HCT116 (cell line): ENCODE measurements around the gene TMEM100. TPM values are rescaled to one million over a fixed set of nuclear protein-coding genes. Genes with fewer than 3 reads are reported as not detected.

ENCODE experiments used
- ATAC-seq: fragments of 200-7000 bp; cut with Tn5 transposase; 2 replicates; pipeline ENCODE4 v1.9.1; 2020; ENCODE audit warnings: mild to moderate bottlenecking, moderate library complexity
- BruUV-seq: library from RNA; stranded (reverse); fragments of 400-500 nt; replicated peaks from 2 replicates; lab custom pipeline; 2021; lab: Mats Ljungman, UMichigan
- CTCF ChIA-PET: fragments of 300-600 bp; sonication (Branson Sonifier 250); formaldehyde crosslinking; loops from one replicate; lab custom pipeline; 2021; ENCODE audit warnings: antibody characterized with exemption; lab: Charles Lee
- POLR2A ChIA-PET: fragments of 300-600, 350-600 bp; sonication (Branson Sonifier 250); formaldehyde crosslinking; loops from one replicate; lab custom pipeline; 2021; ENCODE audit warnings: antibody characterized with exemption; lab: Charles Lee
- RAD21 ChIA-PET, 2 experiments: fragments of 300-600 bp; sonication (Branson Sonifier 250); formaldehyde crosslinking; loops; one replicate each; lab custom pipeline; 2023; ENCODE audit warnings: low total read pairs in 2 of 2; ENCODE audit not compliant: uncharacterized antibody in 2 of 2, unreplicated experiment in 2 of 2, low non-redundant PET in 1 of 2; lab: Charles Lee
- DNase-seq: peaks from one replicate; pipeline ENCODE4 v3.0.0-alpha.2; 2010; ENCODE audit warnings: low read depth, low spot score
- H2AFZ ChIP-seq: fragments of 200-600 bp; shearing (Covaris generic), sonication (generic); 2 replicates; pipeline ENCODE4 v1.6.1; 2017; ENCODE audit warnings: low read depth, mixed run types, mixed read lengths, antibody characterized with exemption, low read length; ENCODE audit not compliant: poor library complexity, severe bottlenecking
- H3K27ac ChIP-seq: 2 replicates; pipeline ENCODE4 v1.5.1; 2012; ENCODE audit warnings: low read depth, low read length
- H3K27me3 ChIP-seq: fragments of 200-600 bp; sonication (generic); 2 replicates; pipeline ENCODE4 v1.6.1; 2016; ENCODE audit warnings: mixed run types, low read length, mixed read lengths; ENCODE audit not compliant: insufficient read depth
- H3K36me3 ChIP-seq, 2 experiments: fragments of 200-500 bp in 1 of 2; fragments of 200-600 bp in 1 of 2; sonication (Bioruptor generic) in 1 of 2; sonication (generic) in 1 of 2; 2 replicates each; pipeline versions ENCODE4 v1.5.1 to v1.6.1; 2014 to 2016; ENCODE audit warnings: low read length in 2 of 2, inconsistent platforms in 1 of 2, mixed read lengths in 1 of 2, mixed run types in 1 of 2; ENCODE audit not compliant: insufficient read depth in 2 of 2, control insufficient read depth in 1 of 2
- H3K4me1 ChIP-seq, 2 experiments: fragments of 200-600 bp in 1 of 2; sonication (generic) in 1 of 2; 2 replicates each; pipeline versions ENCODE4 v1.5.1 to v1.6.1; 2012 to 2017; ENCODE audit warnings: low read length in 2 of 2, inconsistent platforms in 1 of 2, mild to moderate bottlenecking in 1 of 2, mixed read lengths in 1 of 2, mixed run types in 1 of 2, moderate library complexity in 1 of 2; ENCODE audit not compliant: insufficient read depth in 2 of 2, control insufficient read depth in 1 of 2
- H3K4me2 ChIP-seq: fragments of 200-600 bp; sonication (generic); 2 replicates; pipeline ENCODE4 v1.6.1; 2017; ENCODE audit warnings: mixed run types, low read length, mixed read lengths
- H3K4me3 ChIP-seq, 2 experiments: fragments of 200-600 bp in 1 of 2; sonication (generic) in 1 of 2; replicated peaks in 1 of 2; 2 replicates each; pipeline ENCODE4 v1.5.1; 2011 to 2016; ENCODE audit warnings: low read length in 2 of 2, control low read depth in 1 of 2, low read depth in 1 of 2, mild to moderate bottlenecking in 1 of 2, mixed read lengths in 1 of 2, mixed run types in 1 of 2
- H3K79me2 ChIP-seq: fragments of 200-600 bp; sonication (generic); 2 replicates; pipeline ENCODE4 v1.6.1; 2017; ENCODE audit warnings: mild to moderate bottlenecking, mixed run types, low read length, moderate library complexity, mixed read lengths; ENCODE audit not compliant: insufficient read depth
- H3K9ac ChIP-seq: fragments of 200-600 bp; sonication (generic); 2 replicates; pipeline ENCODE4 v1.6.1; 2016; ENCODE audit warnings: low read length, mixed read lengths
- H3K9me2 ChIP-seq: fragments of 200-600 bp; sonication (generic), shearing (Covaris generic); 2 replicates; pipeline ENCODE4 v1.6.1; 2017; ENCODE audit warnings: mixed run types, mild to moderate bottlenecking, moderate library complexity; ENCODE audit not compliant: insufficient read depth
- H3K9me3 ChIP-seq, 2 experiments: fragments of 200-500 bp in 1 of 2; fragments of 200-600 bp in 1 of 2; sonication (Bioruptor generic) in 1 of 2; sonication (generic) in 1 of 2; 2 replicates each; pipeline ENCODE4 v1.6.1; 2014 to 2017; ENCODE audit warnings: low read length in 2 of 2, mixed read lengths in 2 of 2, inconsistent platforms in 1 of 2, low read depth in 1 of 2, mild to moderate bottlenecking in 1 of 2, mixed run types in 1 of 2, moderate library complexity in 1 of 2; ENCODE audit not compliant: control insufficient read depth in 1 of 2, insufficient read depth in 1 of 2
- H4K20me1 ChIP-seq: fragments of 200-600 bp; sonication (generic), shearing (Covaris generic); 2 replicates; pipeline ENCODE4 v1.6.1; 2017; ENCODE audit warnings: mixed run types, mild to moderate bottlenecking, moderate library complexity; ENCODE audit not compliant: insufficient read depth
- CEBPB ChIP-seq: IDR thresholded peaks from 2 replicates; pipeline ENCODE4 v1.6.1; 2012; ENCODE audit warnings: low read depth
- EGR1 ChIP-seq: IDR thresholded peaks from 2 replicates; pipeline ENCODE4 v1.6.1; 2012; ENCODE audit warnings: low read depth
- ELF1 ChIP-seq: IDR thresholded peaks from 2 replicates; pipeline ENCODE4 v1.6.1; 2012; ENCODE audit warnings: low read depth, borderline replicate concordance
- EZH2phosphoT487 ChIP-seq: fragments of 200-600 bp; IDR thresholded peaks from 2 replicates; pipeline ENCODE4 v1.6.1; 2018; ENCODE audit warnings: antibody characterized with exemption, borderline replicate concordance
- POLR2AphosphoS5 ChIP-seq: IDR thresholded peaks from 2 replicates; pipeline ENCODE4 v1.6.1; 2011; ENCODE audit warnings: mild to moderate bottlenecking, low read depth, low read length, moderate library complexity
- RAD21 ChIP-seq: IDR thresholded peaks from 2 replicates; pipeline ENCODE4 v1.6.1; 2012; ENCODE audit warnings: low read depth, mild to moderate bottlenecking
- SIN3A ChIP-seq: IDR thresholded peaks from 2 replicates; pipeline ENCODE4 v1.6.1; 2012; ENCODE audit warnings: low read depth
- SP1 ChIP-seq: IDR thresholded peaks from 2 replicates; pipeline ENCODE4 v1.6.1; 2012; ENCODE audit warnings: low read depth
- TCF7L2 ChIP-seq: IDR thresholded peaks from 2 replicates; pipeline ENCODE4 v1.7.0; 2011; ENCODE audit warnings: borderline replicate concordance, inconsistent platforms; ENCODE audit not compliant: insufficient read depth, insufficient read length; ENCODE audit errors: extremely low read depth
- YY1 ChIP-seq: IDR thresholded peaks from 2 replicates; pipeline ENCODE4 v1.6.1; 2011; ENCODE audit warnings: low read length, low read depth, moderate library complexity, mild to moderate bottlenecking; ENCODE audit not compliant: insufficient replicate concordance; ENCODE audit errors: extremely low read depth
- ZFX ChIP-seq: fragments of 450-650 bp; IDR thresholded peaks from 2 replicates; pipeline ENCODE4 v1.6.1; 2017
- intact Hi-C: fragments of 100-400 bp; cut with micrococcal nuclease; formaldehyde crosslinking; loops from 2 replicates; pipeline ENCODE4 v1.10.0; 2022
- total RNA-seq: library from RNA; stranded (reverse); gene quantifications from one replicate; pipeline ENCODE4 v1.2.1, GENCODE V29; 2021; ENCODE audit not compliant: unreplicated experiment
- TF ChIP-seq, protein P1 (sequence below): IDR thresholded peaks from 2 replicates; pipeline ENCODE4 v1.6.1; 2012
- TF ChIP-seq, protein P2 (sequence below): IDR thresholded peaks from 2 replicates; pipeline ENCODE4 v1.6.1; 2012
- TF ChIP-seq, protein P3 (sequence below), 3 experiments: fragments of 200-600 bp in 1 of 3; sonication (generic) in 1 of 3; IDR thresholded peaks in 2 of 3; conservative IDR thresholded peaks in 1 of 3; 2 replicates each; pipeline ENCODE4 v1.5.1; 2012 to 2017; ENCODE audit warnings: low read depth in 2 of 3, low read length in 2 of 3, antibody characterized with exemption in 1 of 3, borderline replicate concordance in 1 of 3, control low read depth in 1 of 3, mild to moderate bottlenecking in 1 of 3, mixed read lengths in 1 of 3, mixed run types in 1 of 3, moderate library complexity in 1 of 3; ENCODE audit not compliant: insufficient read depth in 1 of 3
- TF ChIP-seq, protein P4 (sequence below): IDR thresholded peaks from 2 replicates; pipeline ENCODE4 v1.6.1; 2012; ENCODE audit warnings: low read depth

Gene TMEM100
- total RNA-seq, 1 experiment from 2014 or later, result not detected

DNA sequence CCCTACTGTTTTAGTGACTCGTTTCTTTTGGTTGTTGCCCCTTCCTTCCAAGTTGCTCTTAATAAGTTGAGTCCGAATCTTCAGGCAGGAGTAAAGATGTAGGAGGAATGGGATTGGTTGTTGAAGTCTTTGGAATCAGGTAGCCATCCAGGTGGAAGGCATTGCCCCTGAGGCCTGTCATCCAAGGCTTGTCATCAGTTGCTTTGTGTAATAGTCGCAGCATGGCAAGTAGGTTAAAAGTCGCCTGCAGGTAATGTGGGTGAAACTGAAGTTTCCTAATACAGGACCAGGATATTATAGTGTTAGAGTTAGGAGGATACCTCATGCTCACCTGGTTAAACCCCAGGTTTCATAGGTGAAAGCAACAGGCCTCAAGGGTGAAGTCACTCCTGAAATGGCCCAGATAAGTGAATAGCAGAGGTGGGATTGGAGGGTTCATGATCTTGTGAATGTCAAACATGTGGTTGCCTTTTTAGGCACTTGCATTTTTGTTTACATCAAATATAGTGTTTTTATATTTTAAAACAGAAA lies 29.1 kb upstream of the TMEM100 start (continued):
- TF ChIP-seq CEBPB, result no peak
- TF ChIP-seq, protein P1, sequence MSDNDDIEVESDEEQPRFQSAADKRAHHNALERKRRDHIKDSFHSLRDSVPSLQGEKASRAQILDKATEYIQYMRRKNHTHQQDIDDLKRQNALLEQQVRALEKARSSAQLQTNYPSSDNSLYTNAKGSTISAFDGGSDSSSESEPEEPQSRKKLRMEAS, result no peak
- TF ChIP-seq, all 23 proteins: peak for 0

DNA sequence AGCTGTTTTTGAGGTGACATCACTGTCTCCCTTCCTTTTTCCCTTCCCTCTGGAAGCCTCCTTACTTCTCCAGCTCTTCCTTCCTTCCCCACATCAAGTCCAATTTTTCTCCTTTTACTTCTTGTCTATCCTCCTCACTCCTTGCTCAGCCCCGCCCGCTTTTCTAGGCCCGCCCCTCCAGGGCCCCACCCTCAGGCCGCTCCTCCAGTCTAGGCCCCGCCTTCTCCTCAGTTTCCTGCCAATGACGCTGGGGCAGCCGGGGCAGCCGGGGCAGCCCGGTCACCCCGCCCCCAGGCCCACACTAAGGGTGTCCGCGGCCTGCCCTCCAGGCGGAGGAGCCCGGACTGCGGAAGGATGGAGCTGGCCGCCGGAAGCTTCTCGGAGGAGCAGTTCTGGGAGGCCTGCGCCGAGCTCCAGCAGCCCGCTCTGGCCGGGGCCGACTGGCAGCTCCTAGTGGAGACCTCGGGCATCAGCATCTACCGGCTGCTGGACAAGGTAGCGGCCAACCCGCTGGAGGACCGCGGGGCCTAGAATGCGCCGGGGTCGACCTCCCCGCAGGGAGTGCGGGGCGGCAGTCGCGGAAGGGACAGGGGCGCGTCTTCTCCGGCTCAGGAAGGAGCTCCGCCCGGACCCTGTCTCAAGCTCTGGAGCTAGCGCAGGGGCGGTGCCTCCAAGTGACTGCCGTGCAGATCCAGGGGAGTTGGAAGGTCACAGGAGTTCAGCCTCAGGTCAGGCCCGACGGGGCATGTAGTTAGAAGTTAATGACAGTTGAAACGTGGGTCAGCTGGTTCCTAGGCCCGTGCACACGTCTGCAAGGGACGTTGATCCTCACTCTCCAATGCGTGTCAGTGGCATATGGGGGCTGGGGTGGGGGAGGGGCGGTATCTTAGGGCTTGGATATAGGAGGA lies 28.3 kb upstream of the TMEM100 start, which contains the start of gene PCTP:
Gene PCTP, plus strand, starts transcription at position 302 of the 908 bp plus-strand sequence. Its CDS starts 53 bp downstream, at position 355.
- intact Hi-C loops, result loop anchor here (2.0 to 10.0 kb wide), 3 partner anchors 28 to 1034 kb away; partner anchors contain the start of genes MMD and TMEM100
- peak; percentile 98 for ATAC-seq
- H3K4me2 ChIP-seq, result peak within 1 kb of the TSS; percentile 93
- peaks cover 6% of the 10 kb centered on the region; the same call in 1 of the 2 replicates for H3K79me2 ChIP-seq
- H3K9me2 ChIP-seq, result no peaks in the 10 kb centered on the region
- no peaks in the 10 kb centered on the region for H3K27me3 ChIP-seq
- no peaks in the 10 kb centered on the region for H3K9me3 ChIP-seq
- H3K36me3 ChIP-seq, result no peaks in the 10 kb centered on the region
- ChIA-PET RAD21 (interaction anchor here (0.5 to 0.8 kb wide), 3 partner anchors 11 to 13 kb away, joined by 3 to 7 read pairs (median 5); no protein-coding TSS in a partner anchor), POLR2A (interaction anchor here (0.8 to 1.5 kb wide), 6 partner anchors 9 to 16 kb away, joined by 3 to 21 read pairs (median 5); no protein-coding TSS in a partner anchor), CTCF (interaction anchor here (0.8 to 1.6 kb wide), 9 partner anchors 9 to 225 kb away, joined by 3 to 20 read pairs (median 6); partner anchors contain the start of gene TMEM100)
- peak; percentile 88 for TF ChIP-seq POLR2AphosphoS5
- peak; percentile 70 for TF ChIP-seq YY1
- TF ChIP-seq ELF1, result peak; percentile 52
- no peak for TF ChIP-seq EZH2phosphoT487
- TF ChIP-seq, protein P2, sequence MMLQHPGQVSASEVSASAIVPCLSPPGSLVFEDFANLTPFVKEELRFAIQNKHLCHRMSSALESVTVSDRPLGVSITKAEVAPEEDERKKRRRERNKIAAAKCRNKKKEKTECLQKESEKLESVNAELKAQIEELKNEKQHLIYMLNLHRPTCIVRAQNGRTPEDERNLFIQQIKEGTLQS, result no peak
- peak; percentile 40; the same call in 1 of the 2 replicates for TF ChIP-seq EGR1
- TF ChIP-seq, protein P1, result 0 out of 2 replicates have a peak, but pooled peaks have one; percentile 24
- no peak for TF ChIP-seq CEBPB
- TF ChIP-seq, protein P3, sequence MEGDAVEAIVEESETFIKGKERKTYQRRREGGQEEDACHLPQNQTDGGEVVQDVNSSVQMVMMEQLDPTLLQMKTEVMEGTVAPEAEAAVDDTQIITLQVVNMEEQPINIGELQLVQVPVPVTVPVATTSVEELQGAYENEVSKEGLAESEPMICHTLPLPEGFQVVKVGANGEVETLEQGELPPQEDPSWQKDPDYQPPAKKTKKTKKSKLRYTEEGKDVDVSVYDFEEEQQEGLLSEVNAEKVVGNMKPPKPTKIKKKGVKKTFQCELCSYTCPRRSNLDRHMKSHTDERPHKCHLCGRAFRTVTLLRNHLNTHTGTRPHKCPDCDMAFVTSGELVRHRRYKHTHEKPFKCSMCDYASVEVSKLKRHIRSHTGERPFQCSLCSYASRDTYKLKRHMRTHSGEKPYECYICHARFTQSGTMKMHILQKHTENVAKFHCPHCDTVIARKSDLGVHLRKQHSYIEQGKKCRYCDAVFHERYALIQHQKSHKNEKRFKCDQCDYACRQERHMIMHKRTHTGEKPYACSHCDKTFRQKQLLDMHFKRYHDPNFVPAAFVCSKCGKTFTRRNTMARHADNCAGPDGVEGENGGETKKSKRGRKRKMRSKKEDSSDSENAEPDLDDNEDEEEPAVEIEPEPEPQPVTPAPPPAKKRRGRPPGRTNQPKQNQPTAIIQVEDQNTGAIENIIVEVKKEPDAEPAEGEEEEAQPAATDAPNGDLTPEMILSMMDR (IDR thresholded peaks at IDR 0.05 in 2 of 3, conservative IDR thresholded peaks at IDR 0.05 in 1 of 3; ENCODE audit: borderline replicate concordance in 1 of 3, insufficient read depth in 1 of 3, low read depth in 2 of 3, low read length in 2 of 3), result peak in 2 of 3 experiments; percentile 52 to 54; a peak in 4 of 6 replicates
- no peak for TF ChIP-seq RAD21
- peak; percentile 77 for TF ChIP-seq SIN3A
- peak; percentile 44 for TF ChIP-seq SP1
- TF ChIP-seq, protein P4, sequence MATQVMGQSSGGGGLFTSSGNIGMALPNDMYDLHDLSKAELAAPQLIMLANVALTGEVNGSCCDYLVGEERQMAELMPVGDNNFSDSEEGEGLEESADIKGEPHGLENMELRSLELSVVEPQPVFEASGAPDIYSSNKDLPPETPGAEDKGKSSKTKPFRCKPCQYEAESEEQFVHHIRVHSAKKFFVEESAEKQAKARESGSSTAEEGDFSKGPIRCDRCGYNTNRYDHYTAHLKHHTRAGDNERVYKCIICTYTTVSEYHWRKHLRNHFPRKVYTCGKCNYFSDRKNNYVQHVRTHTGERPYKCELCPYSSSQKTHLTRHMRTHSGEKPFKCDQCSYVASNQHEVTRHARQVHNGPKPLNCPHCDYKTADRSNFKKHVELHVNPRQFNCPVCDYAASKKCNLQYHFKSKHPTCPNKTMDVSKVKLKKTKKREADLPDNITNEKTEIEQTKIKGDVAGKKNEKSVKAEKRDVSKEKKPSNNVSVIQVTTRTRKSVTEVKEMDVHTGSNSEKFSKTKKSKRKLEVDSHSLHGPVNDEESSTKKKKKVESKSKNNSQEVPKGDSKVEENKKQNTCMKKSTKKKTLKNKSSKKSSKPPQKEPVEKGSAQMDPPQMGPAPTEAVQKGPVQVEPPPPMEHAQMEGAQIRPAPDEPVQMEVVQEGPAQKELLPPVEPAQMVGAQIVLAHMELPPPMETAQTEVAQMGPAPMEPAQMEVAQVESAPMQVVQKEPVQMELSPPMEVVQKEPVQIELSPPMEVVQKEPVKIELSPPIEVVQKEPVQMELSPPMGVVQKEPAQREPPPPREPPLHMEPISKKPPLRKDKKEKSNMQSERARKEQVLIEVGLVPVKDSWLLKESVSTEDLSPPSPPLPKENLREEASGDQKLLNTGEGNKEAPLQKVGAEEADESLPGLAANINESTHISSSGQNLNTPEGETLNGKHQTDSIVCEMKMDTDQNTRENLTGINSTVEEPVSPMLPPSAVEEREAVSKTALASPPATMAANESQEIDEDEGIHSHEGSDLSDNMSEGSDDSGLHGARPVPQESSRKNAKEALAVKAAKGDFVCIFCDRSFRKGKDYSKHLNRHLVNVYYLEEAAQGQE, result no peak
- TF ChIP-seq ZFX, result peak; percentile 93
- peak; percentile 23 for TF ChIP-seq TCF7L2
- H3K27ac ChIP-seq, result peak within 1 kb of the TSS; percentile 74
- H4K20me1 ChIP-seq, result no peaks in the 10 kb centered on the region
- peaks cover 11 to 14% of the 10 kb centered on the region in 2 experiments; a peak in 3 of 4 replicates for H3K4me1 ChIP-seq
- H3K9ac ChIP-seq, result peak within 1 kb of the TSS; percentile 65
- peak; percentile 86 for DNase-seq
- H3K4me3 ChIP-seq, result peak within 1 kb of the TSS; percentile 71 to 87
- BruUV-seq, result no TSS peak
- H2AFZ ChIP-seq, result peak within 1 kb of the TSS; percentile 75
